ENCODE measurements around the gene TNKS2. TPM values are rescaled to one million over a fixed set of nuclear protein-coding genes. Genes with fewer than 3 reads are reported as not detected.

Gene TNKS2
- total RNA-seq, 2 experiments from 2014 or later = 22.1 to 22.8 TPM

GRCh38 chr10:91761721-91762120 is 36.5 kb upstream of the TNKS2 start:
- no peaks in the 10 kb centered on the region for H3K36me3 Mint-ChIP-seq (ENCODE audit: low read depth)
- TF ChIP-seq CTCF (IDR thresholded peaks at IDR 0.05) = no peak
- peaks cover 2% of the 10 kb centered on the region for H3K4me1 Mint-ChIP-seq (ENCODE audit: low read depth)
- intact Hi-C loops (cut with micrococcal nuclease) = no loop called here
- ChIA-PET POLR2A (no interaction called here), CTCF (interaction anchor here (5.1 kb wide), 1 partner anchor 151 kb away, joined by 62 read pairs; no protein-coding TSS in a partner anchor)
- H3K27ac Mint-ChIP-seq = no peak overlapping the region
- H3K4me3 Mint-ChIP-seq = no peak overlapping the region
- ATAC-seq (no peak), DNase-seq (no peak)
- H3K9me3 Mint-ChIP-seq = no peaks in the 10 kb centered on the region
- peaks cover 14% of the 10 kb centered on the region for H3K27me3 Mint-ChIP-seq

- ATAC-seq (no peak), DNase-seq (no peak)
- H3K27ac Mint-ChIP-seq = no peak overlapping the region
- intact Hi-C loops (cut with micrococcal nuclease) = no loop called here
- TF ChIP-seq CTCF (IDR thresholded peaks at IDR 0.05) = no peak
- no peaks in the 10 kb centered on the region for H3K9me3 Mint-ChIP-seq
- POLR2A ChIA-PET = no interaction called here
- no peaks in the 10 kb centered on the region for H3K36me3 Mint-ChIP-seq (ENCODE audit: low read depth)
- no peak overlapping the region for H3K4me3 Mint-ChIP-seq
- peaks cover 9% of the 10 kb centered on the region for H3K27me3 Mint-ChIP-seq
- H3K4me1 Mint-ChIP-seq (ENCODE audit: low read depth) = peaks cover 2% of the 10 kb centered on the region
- CTCF ChIA-PET = interaction anchor here (0.7 kb wide), 1 partner anchor 150 kb away, joined by 5 read pairs; no protein-coding TSS in a partner anchor
Observed at GRCh38 chr10:91762878-91763277, 35.3 kb upstream of the TNKS2 start.

GRCh38 chr10:91766676-91767075 is 31.6 kb upstream of the TNKS2 start:
- ChIA-PET POLR2A (no interaction called here), CTCF (interaction anchor here (2.5 kb wide), 1 partner anchor 146 kb away, joined by 9 read pairs; no protein-coding TSS in a partner anchor)
- Mint-ChIP-seq H3K36me3 (ENCODE audit: low read depth) (no peaks in the 10 kb centered on the region), H3K9me3 (no peaks in the 10 kb centered on the region), H3K27ac (no peak overlapping the region), H3K4me3 (no peak overlapping the region), H3K4me1 (ENCODE audit: low read depth) (no peaks in the 10 kb centered on the region), H3K27me3 (peaks cover 8% of the 10 kb centered on the region)
- ATAC-seq = no peak
- intact Hi-C loops (cut with micrococcal nuclease) = no loop called here
- TF ChIP-seq CTCF (IDR thresholded peaks at IDR 0.05) = no peak
- DNase-seq = no peak

- no peak overlapping the region for H3K4me3 Mint-ChIP-seq
- H3K36me3 Mint-ChIP-seq (ENCODE audit: low read depth) = no peaks in the 10 kb centered on the region
- DNase-seq = no peak
- H3K27me3 Mint-ChIP-seq = peaks cover 3% of the 10 kb centered on the region
- no peak for TF ChIP-seq CTCF (IDR thresholded peaks at IDR 0.05)
- no peak overlapping the region for H3K27ac Mint-ChIP-seq
- CTCF ChIA-PET = interaction anchor here (0.6 to 2.5 kb wide), 6 partner anchors 10 to 145 kb away, joined by 3 to 9 read pairs (median 4); no protein-coding TSS in a partner anchor
- intact Hi-C loops (cut with micrococcal nuclease) = no loop called here
- ATAC-seq = no peak
- H3K9me3 Mint-ChIP-seq = no peaks in the 10 kb centered on the region
- POLR2A ChIA-PET = interaction anchor here (1.0 kb wide), 1 partner anchor 31 kb away, joined by 3 read pairs; no protein-coding TSS in a partner anchor
- H3K4me1 Mint-ChIP-seq (ENCODE audit: low read depth) = no peaks in the 10 kb centered on the region
Observed at GRCh38 chr10:91768123-91768522, 30.1 kb upstream of the TNKS2 start.

GRCh38 chr10:91771907-91772306 is 26.3 kb upstream of the TNKS2 start:
- no peaks in the 10 kb centered on the region for H3K36me3 Mint-ChIP-seq (ENCODE audit: low read depth)
- POLR2A ChIA-PET = no interaction called here

More at GRCh38 chr10:91771907-91772306, 26.3 kb upstream of the TNKS2 start:
- Mint-ChIP-seq H3K9me3 (no peaks in the 10 kb centered on the region), H3K4me1 (ENCODE audit: low read depth) (no peaks in the 10 kb centered on the region), H3K27ac (no peak overlapping the region), H3K27me3 (peaks cover 10% of the 10 kb centered on the region), H3K4me3 (no peak overlapping the region)
- CTCF ChIA-PET = interaction anchor here (2.0 kb wide), 1 partner anchor 13 kb away, joined by 6 read pairs; no protein-coding TSS in a partner anchor
- ATAC-seq = no peak
- intact Hi-C loops (cut with micrococcal nuclease) = no loop called here
- no peak for DNase-seq
- no peak for TF ChIP-seq CTCF (IDR thresholded peaks at IDR 0.05)
